OCI-LY7 (cell line): ENCODE data around the gene WNT3A. TPM values are rescaled to one million over a fixed set of nuclear protein-coding genes. Genes with fewer than 3 reads are reported as not detected.
A peak's percentile ranks its signal among the peaks of the same experiment; 100 is the strongest.

ENCODE experiments used
- BruUV-seq: library from RNA; stranded (reverse); fragments of 400-500 nt; replicated peaks from 2 replicates; lab custom pipeline; 2021; lab: Mats Ljungman, UMichigan
- CTCF ChIA-PET: fragments of 300-600 bp; sonication (Branson Sonifier 250); formaldehyde crosslinking; loops from one replicate; lab custom pipeline; 2022; ENCODE audit warnings: antibody characterized with exemption; ENCODE audit not compliant: unreplicated experiment; lab: Charles Lee
- POLR2A ChIA-PET: fragments of 300-600 bp; sonication (Branson Sonifier 250); formaldehyde crosslinking; loops from one replicate; lab custom pipeline; 2022; ENCODE audit warnings: antibody characterized with exemption; lab: Charles Lee
- DNase-seq: peaks from one replicate; pipeline ENCODE4 v3.0.0-alpha.2; 2015; ENCODE audit warnings: low spot score
- H2AFZ ChIP-seq: fragments of 200-600 bp; sonication (generic), shearing (Covaris generic); 2 replicates; pipeline ENCODE4 v1.6.1; 2014; ENCODE audit warnings: mild to moderate bottlenecking, antibody characterized with exemption, low read length, moderate library complexity
- H3K27ac ChIP-seq: fragments of 200-600 bp; sonication (generic); 2 replicates; pipeline ENCODE4 v1.5.1; 2014; ENCODE audit warnings: mixed run types, low read depth, mild to moderate bottlenecking, moderate library complexity, low read length, inconsistent platforms; ENCODE audit not compliant: poor library complexity, severe bottlenecking
- H3K36me3 ChIP-seq: fragments of 200-600 bp; sonication (generic); 2 replicates; pipeline ENCODE4 v1.6.1; 2014; ENCODE audit warnings: mild to moderate bottlenecking, antibody characterized with exemption, low read length, moderate library complexity, mixed read lengths; ENCODE audit not compliant: insufficient read depth
- H3K4me1 ChIP-seq: fragments of 200-600 bp; sonication (generic); 2 replicates; pipeline ENCODE4 v1.5.1; 2014; ENCODE audit warnings: mild to moderate bottlenecking, low read length; ENCODE audit not compliant: insufficient read depth, poor library complexity, severe bottlenecking
- H3K4me2 ChIP-seq: fragments of 200-600 bp; sonication (generic); 2 replicates; pipeline ENCODE4 v1.6.1; 2014; ENCODE audit warnings: mild to moderate bottlenecking, low read length
- H3K4me3 ChIP-seq: fragments of 200-600 bp; sonication (generic); 2 replicates; pipeline ENCODE4 v1.5.1; 2014; ENCODE audit warnings: mild to moderate bottlenecking, low read depth, low read length; ENCODE audit not compliant: poor library complexity, severe bottlenecking
- H3K79me2 ChIP-seq: fragments of 200-600 bp; sonication (generic); 2 replicates; pipeline ENCODE4 v1.6.1; 2016; ENCODE audit warnings: low read depth, mild to moderate bottlenecking, low read length, moderate library complexity, mixed read lengths; ENCODE audit not compliant: insufficient read depth
- H3K9me2 ChIP-seq: fragments of 200-600 bp; sonication (generic); 2 replicates; pipeline ENCODE4 v1.6.1; 2016; ENCODE audit warnings: mild to moderate bottlenecking, low read length, mixed read lengths; ENCODE audit not compliant: insufficient read depth
- H3K9me3 ChIP-seq: fragments of 200-600 bp; sonication (generic); 2 replicates; pipeline ENCODE4 v1.6.1; 2014; ENCODE audit warnings: mild to moderate bottlenecking, mixed run types, low read length, mixed read lengths
- H4K20me1 ChIP-seq: fragments of 200-600 bp; sonication (generic); 2 replicates; pipeline ENCODE4 v1.6.1; 2014; ENCODE audit warnings: mild to moderate bottlenecking, antibody characterized with exemption, low read length, moderate library complexity, mixed read lengths; ENCODE audit not compliant: insufficient read depth
- EZH2phosphoT487 ChIP-seq: fragments of 200-600 bp; sonication (generic); IDR thresholded peaks from 2 replicates; pipeline ENCODE4 v1.6.1; 2018; ENCODE audit warnings: low read depth, borderline replicate concordance, mild to moderate bottlenecking, mixed run types, antibody characterized with exemption, low read length, moderate library complexity, mixed read lengths
- intact Hi-C: fragments of 100-400 bp; cut with micrococcal nuclease; formaldehyde crosslinking; loops from one replicate; pipeline ENCODE4 v1.10.0; 2022; ENCODE audit not compliant: unreplicated experiment
- total RNA-seq, 2 experiments: library from RNA; depleted of rRNA in 1 of 2; stranded (reverse); fragments of >200 nt in 1 of 2; shearing (Covaris generic) in 1 of 2; gene quantifications; 2 replicates each; pipeline ENCODE4 v1.2.3, GENCODE V29; 2014 to 2022
- TF ChIP-seq, protein P1 (sequence below): fragments of 200-600 bp; sonication (generic); conservative IDR thresholded peaks from 2 replicates; pipeline ENCODE4 v1.5.1; 2014; ENCODE audit warnings: mild to moderate bottlenecking, antibody characterized with exemption, low read length, moderate library complexity, mixed read lengths

The WNT3A gene
- total RNA-seq, 2 experiments from 2014 or later = not detected

- H4K20me1 ChIP-seq = no peaks in the 10 kb centered on the region
- TF ChIP-seq, protein P1, sequence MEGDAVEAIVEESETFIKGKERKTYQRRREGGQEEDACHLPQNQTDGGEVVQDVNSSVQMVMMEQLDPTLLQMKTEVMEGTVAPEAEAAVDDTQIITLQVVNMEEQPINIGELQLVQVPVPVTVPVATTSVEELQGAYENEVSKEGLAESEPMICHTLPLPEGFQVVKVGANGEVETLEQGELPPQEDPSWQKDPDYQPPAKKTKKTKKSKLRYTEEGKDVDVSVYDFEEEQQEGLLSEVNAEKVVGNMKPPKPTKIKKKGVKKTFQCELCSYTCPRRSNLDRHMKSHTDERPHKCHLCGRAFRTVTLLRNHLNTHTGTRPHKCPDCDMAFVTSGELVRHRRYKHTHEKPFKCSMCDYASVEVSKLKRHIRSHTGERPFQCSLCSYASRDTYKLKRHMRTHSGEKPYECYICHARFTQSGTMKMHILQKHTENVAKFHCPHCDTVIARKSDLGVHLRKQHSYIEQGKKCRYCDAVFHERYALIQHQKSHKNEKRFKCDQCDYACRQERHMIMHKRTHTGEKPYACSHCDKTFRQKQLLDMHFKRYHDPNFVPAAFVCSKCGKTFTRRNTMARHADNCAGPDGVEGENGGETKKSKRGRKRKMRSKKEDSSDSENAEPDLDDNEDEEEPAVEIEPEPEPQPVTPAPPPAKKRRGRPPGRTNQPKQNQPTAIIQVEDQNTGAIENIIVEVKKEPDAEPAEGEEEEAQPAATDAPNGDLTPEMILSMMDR = no peak
- no peak for TF ChIP-seq EZH2phosphoT487
- no peak overlapping the region for H3K4me2 ChIP-seq
- H3K4me1 ChIP-seq = peaks cover under 1% of the 10 kb centered on the region
- POLR2A ChIA-PET = interaction anchor here (0.5 to 0.6 kb wide), 2 partner anchors 149 to 235 kb away, joined by 3 to 4 read pairs; no protein-coding TSS in a partner anchor
- H2AFZ ChIP-seq = no peak overlapping the region
- intact Hi-C loops = no loop called here
- H3K27ac ChIP-seq = no peak overlapping the region
- no peak overlapping the region for H3K4me3 ChIP-seq
- no peaks in the 10 kb centered on the region for H3K9me3 ChIP-seq
- no peaks in the 10 kb centered on the region for H3K79me2 ChIP-seq
- no peak for DNase-seq
- no peaks in the 10 kb centered on the region for H3K9me2 ChIP-seq
- H3K36me3 ChIP-seq = no peaks in the 10 kb centered on the region
- CTCF ChIA-PET = no interaction called here
- no TSS peak for BruUV-seq
Measured at GRCh38 chr1:228003461-228004330, 3.1 kb upstream of the WNT3A start.

- Histone ChIP-seq H3K4me3 (no peak overlapping the region), H3K36me3 (no peaks in the 10 kb centered on the region), H3K27ac (no peak overlapping the region), H3K9me2 (no peaks in the 10 kb centered on the region), H3K79me2 (no peaks in the 10 kb centered on the region), H3K9me3 (no peaks in the 10 kb centered on the region), H3K4me2 (peak overlapping the region; percentile 38), H3K4me1 (peaks cover 7% of the 10 kb centered on the region), H4K20me1 (no peaks in the 10 kb centered on the region), H2AFZ (peak overlapping the region; percentile 34; the same call in 1 of the 2 replicates)
- intact Hi-C loops = no loop called here
- no TSS peak for BruUV-seq
- POLR2A ChIA-PET = no interaction called here
- DNase-seq = peak; percentile 53
- CTCF ChIA-PET = interaction anchor here (0.7 kb wide), 1 partner anchor 252 kb away, joined by 6 read pairs; no protein-coding TSS in a partner anchor
- TF ChIP-seq, protein P1 = peak; percentile 76
- no peak for TF ChIP-seq EZH2phosphoT487
Measured at GRCh38 chr1:228004331-228004855, 2.4 kb upstream of the WNT3A start.
